ENCODE data around the gene COL6A2.

- TF ChIP-seq CTCF (IDR thresholded peaks at IDR 0.05) (no peak), RFX5 (IDR thresholded peaks at IDR 0.05; ENCODE audit: low read length) (no peak), REST (IDR thresholded peaks at IDR 0.05; ENCODE audit: low read depth, low read length) (no peak), RAD21 (IDR thresholded peaks at IDR 0.05; ENCODE audit: low read length) (no peak), EP300 (IDR thresholded peaks at IDR 0.05; ENCODE audit: borderline replicate concordance in 1 of 2, low read depth in 1 of 2, low read length in 1 of 2) (no peak), GATA2 (CRISPR knock-in tag; IDR thresholded peaks at IDR 0.05) (no peak), YY1 (IDR thresholded peaks at IDR 0.05; ENCODE audit: low read depth) (no peak), MAX (IDR thresholded peaks at IDR 0.05; ENCODE audit: low read depth) (no peak)
These were observed 63.2 kb downstream of the COL6A2 start for GRCh38 chr21:46160907-46161632.

Data from SK-N-SH (cell line).